GM19452 (cell line): ENCODE data around the gene ARVCF.
"Not testable (repeated sequence)": the region's sequence is repeated elsewhere in the genome, so short reads cannot be mapped to it uniquely, and the experiment has no call there.

Source experiments
- ATAC-seq: cut with Tn5 transposase; IDR thresholded peaks from one replicate; pipeline ENCODE4 v1.9.1; 2021; ENCODE audit not compliant: unreplicated experiment

Gene ARVCF

DNA sequence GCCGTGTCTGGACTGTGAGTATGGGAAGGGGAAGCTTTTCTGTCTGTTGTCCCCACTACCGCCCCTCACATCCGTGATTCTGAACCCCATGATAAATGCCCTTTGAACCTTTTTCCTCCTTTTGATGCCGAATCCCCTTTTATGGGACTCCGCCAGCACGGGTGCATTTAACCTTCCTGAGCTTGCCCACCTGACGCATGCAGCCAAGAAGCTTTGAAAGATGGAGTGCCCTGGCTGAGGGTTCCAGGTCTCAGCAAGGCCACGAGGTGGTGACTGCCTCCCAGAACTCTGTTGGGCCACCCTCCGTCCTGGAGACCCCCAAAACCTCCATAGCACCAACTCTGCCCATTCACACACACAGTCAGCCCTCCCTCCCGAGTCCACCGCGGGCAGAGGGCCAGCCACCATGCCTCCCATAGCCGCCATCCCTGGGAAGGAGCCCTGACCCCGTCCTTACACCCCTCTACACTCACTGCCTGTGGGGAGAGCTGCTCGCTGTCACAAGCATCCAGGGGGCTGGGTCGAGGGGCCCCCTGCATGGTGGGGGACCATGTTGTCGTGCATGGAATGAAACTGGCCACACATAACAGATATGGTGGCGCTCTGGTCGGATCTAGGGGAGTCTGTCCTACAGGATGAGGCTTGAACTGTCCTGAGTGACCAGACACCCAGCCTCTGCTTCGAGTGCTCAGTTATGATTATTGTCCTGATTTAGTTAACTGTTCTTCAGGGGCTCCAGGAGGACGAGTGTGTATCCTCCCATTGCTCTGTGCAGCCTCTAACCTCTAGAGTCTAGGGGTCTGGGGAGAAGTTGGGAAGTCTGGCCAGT lies 75.9 kb downstream of the ARVCF start:
- no peak for ATAC-seq

DNA sequence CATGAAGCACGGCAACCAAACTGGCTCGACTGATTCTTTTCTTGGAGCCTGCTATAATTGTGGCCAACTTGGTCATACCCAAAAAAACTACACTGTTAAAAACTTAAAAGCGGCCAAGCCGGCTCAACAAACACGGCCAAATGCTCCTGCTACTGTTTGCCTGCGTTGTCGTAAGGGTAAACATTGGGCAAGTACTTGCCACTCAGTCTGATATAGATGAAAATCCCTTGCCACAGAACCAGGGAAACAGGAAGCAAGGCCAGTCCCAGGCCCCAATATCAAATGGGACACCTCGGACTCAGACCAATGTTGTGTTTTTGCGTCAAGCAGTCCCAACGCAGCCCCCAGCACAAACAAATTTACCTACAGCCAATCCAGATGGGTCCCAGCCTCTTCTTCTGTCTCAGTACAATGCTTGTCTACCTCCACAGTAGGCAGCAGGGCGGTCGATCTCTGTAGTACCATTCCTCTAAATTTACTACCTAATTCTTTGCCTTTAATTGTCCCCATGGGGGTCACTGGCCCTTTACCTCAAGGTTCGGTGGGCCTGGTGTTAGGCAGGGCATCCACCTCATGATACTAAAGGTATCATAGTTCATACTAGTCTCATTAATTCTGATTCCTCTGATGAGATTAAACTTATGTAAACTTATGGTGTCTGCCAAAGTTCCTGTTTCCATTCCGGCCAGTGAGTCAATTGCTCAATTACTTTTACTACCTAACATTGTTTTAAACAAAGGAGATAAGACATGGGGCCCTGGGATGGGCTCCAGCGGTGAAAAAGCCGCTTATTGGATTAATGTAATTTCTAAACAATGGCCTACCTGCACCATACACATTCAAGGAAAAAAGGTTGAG lies 78.8 kb downstream of the ARVCF start:
- no peak for ATAC-seq

DNA sequence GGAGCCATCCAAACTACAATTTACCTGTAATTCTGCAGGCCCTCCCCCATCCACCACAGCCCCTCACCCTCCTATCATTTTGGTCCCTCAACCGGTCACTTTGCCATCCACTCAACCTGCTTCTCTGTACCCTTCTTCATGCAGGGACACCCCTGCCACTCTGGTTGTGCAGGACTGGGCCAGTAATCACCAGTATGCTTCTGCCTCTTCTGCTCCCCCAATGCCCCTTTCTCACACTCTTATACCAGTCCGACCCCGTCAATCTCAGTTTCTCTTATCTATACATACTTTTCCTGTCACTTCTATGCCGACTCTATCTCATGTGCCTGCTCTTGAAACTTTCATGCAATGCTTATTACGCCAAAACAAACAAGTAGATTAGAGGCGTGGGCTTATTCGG lies 80.1 kb downstream of the ARVCF start:
- no peak for ATAC-seq

DNA sequence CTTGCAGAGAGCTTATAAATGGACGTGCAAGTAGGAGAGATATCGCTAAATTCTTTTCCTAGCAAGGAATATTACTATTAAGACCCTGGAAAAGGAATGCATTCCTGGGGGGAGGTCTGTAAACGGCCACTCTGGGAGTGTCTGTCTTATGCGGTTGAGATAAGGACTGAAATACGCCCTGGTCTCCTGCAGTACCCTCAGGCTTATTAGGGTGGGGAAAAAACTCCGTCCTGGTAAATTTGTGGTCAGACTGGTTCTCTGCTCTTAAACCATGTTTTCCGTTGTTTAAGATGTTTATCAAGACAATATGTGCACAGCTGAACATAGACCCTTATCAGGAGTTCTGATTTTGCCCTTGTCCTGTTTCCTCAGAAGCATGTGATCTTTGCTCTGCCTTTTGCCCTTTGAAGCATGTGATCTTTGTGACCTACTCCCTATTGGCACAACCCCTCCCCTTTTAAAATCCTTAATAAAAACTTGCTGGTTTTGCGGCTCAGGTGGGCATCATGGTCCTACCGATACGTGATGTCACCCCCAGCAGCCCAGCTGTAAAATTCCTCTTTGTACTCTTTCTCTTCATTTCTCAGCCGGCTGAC lies 81.4 kb downstream of the ARVCF start:
- ATAC-seq: not testable (repeated sequence)

DNA sequence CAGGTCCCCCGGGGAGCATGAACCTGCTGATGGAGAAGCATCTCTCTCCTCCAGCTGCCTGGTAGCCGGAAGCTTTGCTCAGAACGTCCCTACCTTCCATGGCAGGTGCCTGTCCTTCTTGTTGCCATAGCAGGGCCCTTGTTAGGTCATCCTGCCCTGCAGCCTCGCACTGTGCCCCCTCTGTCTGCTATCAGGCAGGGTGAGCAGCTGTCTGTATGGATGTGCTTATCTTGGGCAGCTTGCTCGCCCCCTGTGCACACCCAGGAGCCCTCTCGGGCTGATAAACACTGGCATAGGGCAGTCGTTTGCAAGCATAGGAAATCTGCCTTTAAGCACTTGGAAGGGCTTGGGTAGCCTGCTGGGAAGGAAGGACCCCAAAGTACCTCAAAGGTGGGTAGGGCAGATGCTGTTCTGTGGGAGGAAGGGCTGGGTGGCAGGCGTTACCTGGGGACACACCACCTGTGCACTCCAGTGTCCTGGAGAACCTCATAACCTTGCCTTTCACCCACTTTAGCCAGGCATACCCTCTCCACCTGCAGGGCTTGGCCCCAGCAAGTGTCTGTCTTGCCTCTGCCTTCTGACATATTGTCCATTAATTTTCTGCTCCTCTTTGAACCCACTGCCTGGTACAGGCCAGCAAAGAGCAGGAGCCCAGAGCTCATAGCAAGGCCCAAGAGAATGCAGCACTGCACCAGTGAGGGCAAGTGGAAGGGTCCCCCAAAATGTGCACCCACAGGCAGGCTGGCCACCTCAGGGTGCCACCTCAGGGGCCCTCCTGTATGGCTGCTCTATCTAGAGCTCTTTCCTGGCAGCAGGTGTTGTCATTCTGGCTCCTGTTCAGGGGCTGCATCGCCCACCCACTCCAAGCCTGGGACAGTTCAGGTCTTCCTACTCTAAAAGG lies 83.0 kb downstream of the ARVCF start:
- ATAC-seq: no peak

DNA sequence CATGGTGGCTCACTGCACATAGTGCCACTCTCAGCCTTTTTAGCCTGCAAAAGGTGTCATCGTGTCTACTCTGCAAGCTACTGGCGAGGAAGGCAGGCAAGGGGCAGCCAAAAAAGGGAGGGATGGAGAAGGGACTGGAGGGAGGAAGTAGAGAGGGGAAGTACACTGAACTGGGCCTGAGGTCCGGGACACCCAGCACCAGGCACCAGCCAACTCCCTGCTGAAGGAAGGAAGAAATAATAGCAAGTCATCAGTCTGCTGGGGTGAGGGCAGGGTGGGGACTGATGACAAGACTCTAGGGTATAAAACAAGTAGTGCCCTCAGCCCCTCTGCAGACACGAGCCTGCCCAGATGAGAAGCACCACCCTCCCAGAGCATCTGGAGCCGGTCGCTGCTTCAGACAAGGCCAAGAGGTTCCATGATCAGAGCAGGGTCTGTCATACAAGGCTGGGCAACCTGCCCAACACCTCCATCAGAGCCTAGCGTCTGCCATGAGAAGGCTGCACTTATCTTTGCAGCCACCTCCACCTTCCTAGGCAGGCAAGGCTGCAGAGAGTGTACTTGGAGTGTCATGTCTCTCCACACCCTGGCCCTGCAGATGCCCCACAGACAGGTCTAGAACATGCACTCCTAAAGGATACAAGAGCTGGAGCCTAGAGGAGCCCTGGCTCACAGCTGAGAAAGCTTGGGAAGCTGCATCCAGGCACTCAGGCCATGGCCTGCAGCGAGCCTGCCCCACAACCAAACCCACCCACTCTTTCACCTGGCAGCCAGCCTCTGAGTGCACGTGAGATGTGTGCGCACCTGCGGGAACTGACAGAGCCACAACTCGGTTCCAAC lies 84.0 kb downstream of the ARVCF start:
- no peak for ATAC-seq

DNA sequence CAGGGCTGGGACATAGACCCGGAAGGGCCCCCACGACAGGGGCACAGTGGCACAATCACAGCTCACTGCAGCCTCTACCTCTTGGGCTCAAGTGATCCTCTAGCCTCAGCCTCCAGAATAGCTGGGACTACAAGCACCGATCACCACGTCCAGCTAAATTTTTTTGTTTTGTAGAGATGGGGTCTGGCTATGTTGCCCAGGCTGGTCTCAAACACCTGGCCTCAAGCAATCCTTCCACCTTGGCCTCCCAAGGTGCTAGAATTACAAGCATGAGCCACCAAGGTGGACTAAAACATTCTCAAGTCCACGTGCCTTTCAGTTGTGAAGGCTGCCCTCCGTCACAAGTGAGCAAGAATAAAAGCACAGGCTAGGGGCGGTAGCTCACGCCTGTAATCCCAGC lies 85.1 kb downstream of the ARVCF start:
- no peak for ATAC-seq

DNA sequence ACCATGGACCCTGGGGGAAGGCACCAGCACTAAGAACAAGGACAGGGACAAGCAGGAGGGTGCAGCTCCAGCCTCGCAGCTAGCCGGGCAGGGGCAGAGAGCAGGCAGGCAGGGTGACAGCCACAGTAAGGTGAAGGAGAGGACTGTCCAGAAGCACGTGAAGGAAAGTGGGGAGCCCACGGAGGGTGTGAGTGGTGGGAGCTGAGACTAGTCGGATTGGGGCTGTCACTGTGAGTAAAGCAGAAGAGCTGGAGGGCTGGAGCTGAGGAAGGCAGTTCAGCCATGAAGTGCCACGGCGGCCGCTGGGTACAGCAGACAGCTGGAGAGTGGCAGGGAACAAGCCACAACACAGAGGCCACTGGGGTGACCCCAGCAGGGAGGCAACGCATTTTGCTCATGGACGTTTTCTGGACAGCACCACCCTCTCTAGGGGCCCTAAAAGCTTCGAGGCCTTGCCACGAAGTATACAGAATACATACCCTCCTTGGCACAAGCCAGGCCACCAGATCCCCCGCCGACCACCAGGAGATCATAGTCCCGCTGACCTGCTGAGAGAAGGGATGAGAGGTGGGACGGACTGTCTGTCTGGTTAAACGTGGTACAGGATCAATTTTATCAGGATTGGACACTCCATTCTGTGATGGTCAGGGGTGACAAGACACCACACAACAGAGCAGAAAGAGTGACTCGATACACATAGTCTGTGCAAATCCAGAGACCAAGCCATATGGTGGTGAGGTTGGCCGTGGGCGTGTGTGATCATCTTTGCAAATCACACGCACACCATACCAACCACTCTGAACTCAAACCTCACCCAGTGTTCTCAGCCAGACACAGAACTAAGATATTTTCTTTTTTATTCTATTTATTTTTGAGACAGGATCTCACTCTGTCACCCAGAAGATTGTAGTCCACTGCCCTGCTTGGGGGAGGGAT lies 85.8 kb downstream of the ARVCF start:
- ATAC-seq: no peak

DNA sequence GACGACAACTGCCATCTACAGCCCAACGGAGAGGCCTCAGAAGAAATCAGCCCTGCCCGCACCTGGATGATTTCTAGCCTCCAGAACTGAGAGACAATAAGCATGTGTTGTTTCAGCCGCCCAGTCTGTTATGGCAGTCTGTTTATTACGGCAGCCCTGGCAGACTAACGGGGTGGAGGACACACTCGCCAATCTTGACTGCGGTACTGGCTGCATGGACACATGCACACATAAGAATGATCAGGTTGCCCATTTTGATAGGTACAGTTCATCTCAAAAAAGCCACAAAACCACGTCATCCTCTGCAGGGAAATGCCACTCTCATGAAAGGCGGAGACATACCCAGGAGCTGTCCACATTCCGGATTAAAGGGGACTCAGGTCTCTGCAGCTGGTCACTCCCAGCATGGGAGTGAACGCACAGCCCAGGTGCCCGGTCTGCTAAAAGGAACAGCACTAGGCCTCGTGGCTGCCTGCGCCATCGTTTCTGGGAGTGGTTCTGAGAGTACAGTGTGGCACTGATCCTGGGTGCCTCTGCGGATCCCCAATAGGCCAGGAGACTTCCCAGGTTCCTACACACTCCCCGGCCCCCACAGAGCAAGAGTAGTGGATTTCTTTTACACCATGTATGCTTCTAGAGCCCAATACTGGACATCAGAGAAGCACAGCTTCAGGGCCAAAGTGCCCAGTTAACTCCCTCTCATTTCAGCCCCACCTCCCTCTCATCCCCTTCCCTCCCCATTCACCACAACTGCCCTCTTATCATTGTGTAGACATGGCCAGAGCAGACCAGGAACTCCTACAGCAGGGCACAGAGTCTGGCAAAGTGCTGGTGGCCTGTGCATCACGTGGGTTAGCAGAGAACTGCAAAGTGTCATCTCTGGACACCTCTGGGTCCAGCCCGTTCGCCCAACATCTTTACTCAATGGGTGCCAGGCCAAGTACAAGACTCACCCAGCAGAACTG lies 86.8 kb downstream of the ARVCF start:
- ATAC-seq: no peak

DNA sequence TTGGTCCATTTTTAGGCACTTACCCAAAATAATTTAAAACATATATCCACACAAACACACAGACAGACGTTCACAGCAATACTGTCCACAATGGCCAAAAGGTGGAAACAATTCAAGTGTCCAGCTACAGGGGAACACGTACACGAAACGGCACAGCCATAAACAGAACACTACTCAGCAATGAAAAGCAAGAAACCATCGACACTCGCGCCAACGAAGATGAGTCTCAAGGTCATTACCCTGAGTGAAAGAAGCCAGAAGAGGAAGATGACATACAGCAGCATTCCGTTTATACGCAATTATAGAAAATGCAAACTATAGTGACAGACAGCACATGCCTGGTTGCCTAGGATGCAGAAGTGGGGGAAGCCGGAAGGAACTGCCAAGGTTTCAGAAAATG lies 88.4 kb downstream of the ARVCF start:
- no peak for ATAC-seq

DNA sequence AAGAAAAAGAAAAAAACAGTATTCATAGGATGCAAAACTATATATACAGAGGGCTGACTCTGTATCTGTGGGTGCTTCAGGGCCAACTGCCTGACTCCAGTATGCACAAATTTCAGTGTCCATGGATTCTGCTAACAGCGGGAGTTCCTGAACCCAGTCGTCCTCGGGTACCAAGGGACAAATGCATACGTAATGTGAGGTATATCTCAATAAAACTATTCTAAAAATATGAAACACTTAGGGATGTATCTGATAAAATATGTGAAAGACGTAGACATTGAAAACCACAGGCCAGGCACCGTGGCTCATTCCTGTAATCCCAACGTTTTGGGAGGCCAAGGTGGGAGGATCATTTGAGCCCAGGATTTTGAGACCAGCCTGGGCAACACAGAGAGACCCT lies 88.9 kb downstream of the ARVCF start:
- ATAC-seq: no peak

DNA sequence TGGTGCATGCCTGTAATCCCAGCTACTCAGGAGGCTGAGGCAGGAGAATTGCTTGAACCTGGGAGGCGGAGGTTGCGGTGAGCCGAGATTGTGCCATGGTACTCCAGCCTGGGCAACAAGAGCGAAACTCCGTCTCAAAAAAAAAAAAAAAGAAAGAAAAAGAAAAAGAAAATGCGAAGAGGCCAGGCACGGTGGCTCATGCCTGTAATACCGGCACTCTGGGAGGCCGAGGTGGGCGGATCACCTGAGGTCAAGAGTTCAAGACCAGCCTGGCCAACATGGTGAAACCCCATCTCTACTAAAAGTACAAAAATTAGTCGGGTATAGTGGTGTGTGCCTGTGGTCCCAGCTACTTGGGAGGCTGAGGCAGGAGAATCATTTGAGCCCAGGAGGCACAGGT lies 90.6 kb downstream of the ARVCF start:
- not testable (repeated sequence) for ATAC-seq

DNA sequence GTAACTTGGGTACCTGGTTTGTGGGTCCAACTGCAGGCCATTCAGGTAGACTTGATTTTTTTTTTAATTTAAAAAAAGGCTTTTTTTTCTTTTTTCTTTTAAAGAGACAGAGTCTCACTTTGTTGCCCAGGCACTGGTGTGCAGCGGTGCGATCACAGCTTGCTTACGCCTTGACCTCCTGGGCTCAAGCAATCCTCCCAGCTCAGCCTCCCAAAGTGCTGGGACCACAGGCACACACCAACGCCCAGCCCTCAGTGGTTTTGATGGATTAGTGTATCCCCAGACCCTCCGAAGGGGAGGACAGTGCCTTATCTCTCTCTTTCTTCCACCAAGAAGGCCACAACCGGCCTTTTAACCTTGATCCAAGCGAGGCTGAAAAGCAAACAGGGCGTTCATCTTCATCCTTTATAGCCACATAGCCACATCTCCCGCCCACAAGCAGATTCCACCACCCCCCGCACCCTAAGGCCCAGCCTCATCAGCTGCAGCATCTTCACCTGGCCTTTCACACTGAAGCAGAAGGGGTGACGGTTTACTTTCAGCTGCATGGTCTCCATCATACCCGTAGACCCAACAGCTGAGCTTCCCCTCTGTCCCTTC lies 92.6 kb downstream of the ARVCF start:
- no peak for ATAC-seq

DNA sequence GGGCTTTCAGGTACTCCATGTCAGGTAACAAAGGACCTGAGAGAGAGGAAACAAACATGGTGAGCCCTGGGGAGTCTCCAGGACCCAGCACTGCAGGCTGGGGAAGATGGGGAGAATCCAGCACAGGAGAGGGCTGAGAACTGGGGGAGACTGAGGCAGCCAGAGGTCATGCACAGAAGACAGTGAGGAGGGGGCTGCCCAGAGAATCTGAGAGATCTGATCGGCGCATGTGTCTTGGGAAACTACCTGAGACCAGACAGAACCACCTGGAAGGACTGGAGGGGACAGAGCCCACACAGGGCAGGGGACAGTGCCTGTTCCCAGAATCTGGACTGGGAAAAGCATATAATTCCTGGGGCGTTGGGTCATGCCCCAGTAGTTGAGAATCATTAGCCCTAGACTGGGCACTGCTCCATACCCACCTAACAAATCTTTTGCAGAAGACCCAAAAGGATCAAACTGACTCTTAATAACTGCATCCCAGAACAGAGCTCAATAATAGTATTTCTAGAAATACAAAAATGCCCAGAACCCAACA lies 95.0 kb downstream of the ARVCF start:
- no peak for ATAC-seq
